Measurements from ENCODE around the gene SEC14L1. TPM values are rescaled to one million over a fixed set of nuclear protein-coding genes. Genes with fewer than 3 reads are reported as not detected.

Gene SEC14L1
- total and polyA plus RNA-seq, 2 of the 8 experiments (the other 6 are each of a cell fraction or from before 2014, with no cell fraction given), result 27.2 to 74.4 TPM

GRCh38 chr17:77253611-77254051, 112.9 kb downstream of the SEC14L1 start (continued):
- TF ChIP-seq CHD7 (IDR thresholded peaks at IDR 0.05; ENCODE audit: insufficient replicate concordance, low read length) (no peak), RXRA (IDR thresholded peaks at IDR 0.05; ENCODE audit: insufficient read depth, low read depth, low read length) (no peak), SIN3A (conservative IDR thresholded peaks at IDR 0.05 in 1 of 2, IDR thresholded peaks at IDR 0.05 in 1 of 2; ENCODE audit: low read depth in 1 of 2, low read length in 2 of 2) (no peak), HDAC6 (IDR thresholded peaks at IDR 0.05; ENCODE audit: low read depth, low read length) (no peak), GTF2F1 (IDR thresholded peaks at IDR 0.05; ENCODE audit: borderline replicate concordance, low read depth, low read length) (no peak), CHD1 (IDR thresholded peaks at IDR 0.05; ENCODE audit: low read depth, low read length) (no peak), POLR2A (IDR thresholded peaks at IDR 0.05; ENCODE audit: control extremely low read depth in 1 of 2, low read depth in 2 of 2, low read length in 2 of 2) (no peak), BACH1 (IDR thresholded peaks at IDR 0.05; ENCODE audit: low read length) (no peak)
- TF ChIP-seq, protein P1, sequence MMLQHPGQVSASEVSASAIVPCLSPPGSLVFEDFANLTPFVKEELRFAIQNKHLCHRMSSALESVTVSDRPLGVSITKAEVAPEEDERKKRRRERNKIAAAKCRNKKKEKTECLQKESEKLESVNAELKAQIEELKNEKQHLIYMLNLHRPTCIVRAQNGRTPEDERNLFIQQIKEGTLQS (IDR thresholded peaks at IDR 0.05; ENCODE audit: insufficient read depth, low read depth, low read length), result no peak
